ENCODE data around the gene ATP12A.
A peak's percentile ranks its signal among the peaks of the same experiment; 100 is the strongest.

The ATP12A gene

GRCh38 chr13:24663089-24663395, 17.2 kb upstream of the ATP12A start:
- no peak for DNase-seq (ENCODE audit: low read depth in 2 of 2)

- DNase-seq (ENCODE audit: low read depth in 2 of 2): no peak
These were observed 16.6 kb upstream of the ATP12A start for GRCh38 chr13:24663586-24663985.

GRCh38 chr13:24664726-24665409, 15.3 kb upstream of the ATP12A start:
- no peak for DNase-seq (ENCODE audit: low read depth in 2 of 2)

- no peak for DNase-seq (ENCODE audit: low read depth in 2 of 2)
These were observed 11.7 kb upstream of the ATP12A start for GRCh38 chr13:24668511-24668910.

- no peak for DNase-seq (ENCODE audit: low read depth in 2 of 2)
These were observed 11.1 kb upstream of the ATP12A start for GRCh38 chr13:24668955-24669582.

- DNase-seq (ENCODE audit: low read depth in 2 of 2): no peak
These were observed 10.0 kb upstream of the ATP12A start for GRCh38 chr13:24670174-24670573.

- DNase-seq (ENCODE audit: low read depth in 2 of 2): no peak
These were observed 9.2 kb upstream of the ATP12A start for GRCh38 chr13:24670961-24671381.

GRCh38 chr13:24671386-24672113, 8.7 kb upstream of the ATP12A start:
- DNase-seq (ENCODE audit: low read depth in 2 of 2): no peak

- no peak for DNase-seq (ENCODE audit: low read depth in 2 of 2)
These were observed 7.8 kb upstream of the ATP12A start for GRCh38 chr13:24672141-24673132.

GRCh38 chr13:24675806-24676570, 4.2 kb upstream of the ATP12A start:
- DNase-seq (ENCODE audit: low read depth in 2 of 2): no peak

GRCh38 chr13:24678151-24678550, 2.1 kb upstream of the ATP12A start:
- DNase-seq (ENCODE audit: low read depth in 2 of 2): no peak

GRCh38 chr13:24679686-24680085, 522 bp upstream of the ATP12A start:
- no peak for DNase-seq (ENCODE audit: low read depth in 2 of 2)

- DNase-seq (ENCODE audit: low read depth in 2 of 2): no peak
These were observed 855 bp downstream of the ATP12A start for GRCh38 chr13:24680921-24681604.

- DNase-seq (ENCODE audit: low read depth in 2 of 2): no peak
These were observed 1.7 kb downstream of the ATP12A start for GRCh38 chr13:24681930-24682329.

GRCh38 chr13:24682353-24682752, 2.1 kb downstream of the ATP12A start:
- DNase-seq (ENCODE audit: low read depth in 2 of 2): no peak

GRCh38 chr13:24683351-24683750, 3.1 kb downstream of the ATP12A start:
- DNase-seq (ENCODE audit: low read depth in 2 of 2): no peak

GRCh38 chr13:24683838-24684599, 3.8 kb downstream of the ATP12A start:
- DNase-seq (ENCODE audit: low read depth in 2 of 2): peak; percentile 30 to 62

GRCh38 chr13:24684600-24684998, 4.4 kb downstream of the ATP12A start:
- no peak for DNase-seq (ENCODE audit: low read depth in 2 of 2)

GRCh38 chr13:24685314-24685713, 5.1 kb downstream of the ATP12A start:
- DNase-seq (ENCODE audit: low read depth in 2 of 2): no peak

GRCh38 chr13:24687611-24688010, 7.4 kb downstream of the ATP12A start:
- no peak for DNase-seq (ENCODE audit: low read depth in 2 of 2)

All from stimulated activated CD4-positive, alpha-beta T cell treated with anti-CD3 and anti-CD28 coated beads, Interleukin-15, amount 100 ng/mL, for 48 hours (primary cell).